Activated T-cell treated with anti-CD3 and anti-CD28 coated beads for 48 hours (primary cell): ENCODE measurements around the gene FRMPD4.
A peak's percentile ranks its signal among the peaks of the same experiment; 100 is the strongest.

Experiments used
- DNase-seq: peaks from one replicate; pipeline ENCODE4 v3.0.0-alpha.2; 2020; ENCODE audit warnings: low read depth

Gene FRMPD4

DNA sequence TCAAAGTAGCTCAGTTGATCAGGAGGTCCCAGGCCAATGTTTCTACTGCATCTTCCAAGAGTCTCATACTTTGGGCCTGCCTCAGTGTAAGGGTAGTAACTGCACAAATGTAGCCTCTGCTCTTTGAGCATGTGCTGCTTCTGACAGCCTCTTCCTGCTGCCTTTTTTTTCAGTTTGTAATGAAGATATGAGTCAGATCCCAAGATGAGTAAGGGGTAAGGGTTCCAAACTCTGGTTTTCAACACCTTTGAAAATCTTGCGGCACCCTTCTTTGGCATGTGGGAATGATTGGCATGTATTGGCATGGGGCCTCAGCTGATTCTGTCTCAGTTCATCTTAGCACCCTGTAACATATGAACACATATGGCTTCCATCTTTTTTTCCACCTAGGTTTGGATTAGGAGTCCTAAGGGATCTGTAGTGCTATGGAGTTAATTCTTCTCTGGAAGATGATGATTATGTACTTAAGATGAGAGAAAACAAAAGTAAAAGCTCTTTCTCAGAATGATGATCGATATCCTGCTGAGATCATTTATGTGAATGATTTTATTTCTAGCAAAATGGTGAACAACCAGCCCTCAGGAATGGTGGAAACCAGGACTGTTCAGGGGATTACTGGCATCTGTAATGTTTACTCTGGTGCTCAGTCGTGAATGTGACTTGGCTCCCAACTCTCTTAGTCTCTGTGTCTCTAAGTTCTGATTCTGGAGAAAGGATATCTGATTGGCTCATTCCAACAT is 534.3 kb downstream of the FRMPD4 start:
- DNase-seq, result no peak

DNA sequence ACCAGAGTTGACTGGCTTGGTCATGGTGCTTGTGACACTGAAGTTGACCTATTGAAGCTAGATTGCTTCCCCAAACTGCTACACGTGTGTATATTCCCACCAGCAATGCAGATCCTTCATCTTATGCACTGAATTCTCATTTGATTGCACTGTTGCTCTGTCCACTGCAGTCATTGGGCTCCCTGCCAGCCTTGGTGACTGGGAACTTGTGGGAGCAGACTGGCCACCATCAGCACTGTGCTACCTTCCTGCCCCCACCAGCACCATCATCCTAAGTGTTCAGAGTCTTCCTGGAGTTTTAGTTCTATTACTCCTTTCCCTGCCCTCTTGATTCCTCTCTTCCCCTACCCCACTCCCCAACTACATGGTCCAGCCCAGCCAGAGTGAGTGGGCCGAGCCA is 535.2 kb downstream of the FRMPD4 start:
- DNase-seq, result no peak

GRCh38 chrX:12679522-12679921 is 541.2 kb downstream of the FRMPD4 start:
- DNase-seq, result no peak

- DNase-seq, result no peak
Measured at GRCh38 chrX:12681047-12681446, 542.8 kb downstream of the FRMPD4 start.

GRCh38 chrX:12685541-12685940 is 547.3 kb downstream of the FRMPD4 start:
- no peak for DNase-seq

GRCh38 chrX:12686331-12686730 is 548.1 kb downstream of the FRMPD4 start:
- DNase-seq, result no peak

GRCh38 chrX:12690646-12691045 is 552.4 kb downstream of the FRMPD4 start:
- no peak for DNase-seq

DNA sequence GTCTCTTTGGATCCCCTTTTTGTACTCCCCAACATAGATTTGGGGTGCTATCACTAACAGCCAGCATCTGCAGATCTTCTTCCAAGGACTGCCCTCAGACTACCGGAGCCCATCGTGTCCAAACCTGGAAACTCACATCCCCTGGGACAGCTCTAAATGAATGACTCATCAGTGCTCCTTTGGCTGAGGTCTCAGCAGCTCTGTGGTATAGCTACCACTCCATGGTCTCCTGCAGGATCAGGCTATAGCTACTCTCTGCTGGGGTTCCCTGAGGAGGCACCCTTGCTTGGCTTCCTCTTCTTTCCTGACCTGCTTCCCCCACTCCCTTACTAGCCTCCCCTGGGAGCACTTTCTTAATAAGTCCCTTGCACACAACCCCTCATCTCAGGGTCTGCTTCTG is 555.5 kb downstream of the FRMPD4 start:
- no peak for DNase-seq

DNA sequence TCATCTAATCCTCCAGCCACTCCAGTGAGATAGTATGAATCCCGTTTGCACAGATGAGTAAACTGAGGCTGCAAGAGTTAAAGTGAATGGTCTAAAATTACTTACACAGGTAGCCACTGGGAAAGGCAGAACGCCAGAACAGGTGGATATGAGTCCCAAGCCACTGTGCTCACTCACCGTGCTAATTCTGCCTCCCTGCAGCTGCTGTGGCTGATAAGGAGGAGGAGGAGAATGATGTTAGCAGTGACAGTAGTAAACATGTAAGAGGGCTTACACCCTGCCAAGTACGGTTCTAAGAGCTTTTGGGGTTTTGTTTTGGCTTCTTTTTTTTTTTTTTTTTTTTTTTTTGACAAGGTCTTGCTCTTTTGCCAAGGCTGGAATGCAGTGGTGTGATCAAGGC is 562.5 kb downstream of the FRMPD4 start:
- DNase-seq, result no peak

DNA sequence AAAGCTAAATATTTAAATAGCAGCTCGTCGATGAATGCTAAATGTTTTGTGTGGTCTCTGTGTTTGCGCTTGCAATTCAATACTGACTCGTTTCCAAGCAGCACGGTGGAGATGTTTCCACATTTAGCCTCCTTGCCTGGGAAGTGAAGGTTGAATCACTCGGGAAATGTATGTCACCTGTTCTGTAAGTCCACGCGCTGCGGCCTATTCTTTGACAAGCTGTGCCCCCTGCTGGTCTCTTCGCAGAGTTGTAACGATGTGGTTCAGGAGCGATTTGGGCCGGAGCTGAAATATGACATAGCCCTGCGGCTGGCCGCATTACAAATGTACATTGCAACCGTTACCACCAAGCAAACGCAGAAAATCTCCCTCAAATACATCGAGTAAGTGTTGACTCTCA is 563.4 kb downstream of the FRMPD4 start:
- peak; percentile 15 for DNase-seq

DNA sequence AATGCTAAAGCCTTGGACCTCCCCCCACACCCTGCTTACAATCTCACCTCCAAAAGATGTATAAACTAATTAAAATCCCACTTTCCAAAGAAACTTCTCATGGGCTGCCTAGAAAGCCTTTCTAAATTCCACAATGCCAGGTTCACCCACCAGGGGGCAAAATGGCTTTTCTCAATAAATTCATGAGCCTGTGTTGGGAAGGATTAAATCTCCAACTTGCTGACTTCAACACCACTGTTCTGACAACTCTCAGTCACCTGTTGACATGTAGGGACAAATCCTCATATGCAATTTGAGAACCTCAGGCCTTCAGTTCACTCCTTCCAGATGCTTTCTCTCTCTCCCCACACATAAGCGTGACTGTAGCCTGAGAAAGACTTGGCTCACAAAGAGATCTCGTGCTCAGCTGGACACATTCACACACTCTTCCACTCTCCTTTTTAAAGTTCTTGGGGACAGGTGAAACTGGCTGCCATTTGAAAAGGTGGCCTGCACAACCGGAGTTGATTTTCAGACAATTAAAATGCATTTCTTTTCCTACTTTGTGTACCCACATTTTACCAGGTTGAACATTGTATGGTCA is 564.3 kb downstream of the FRMPD4 start:
- DNase-seq, result no peak

DNA sequence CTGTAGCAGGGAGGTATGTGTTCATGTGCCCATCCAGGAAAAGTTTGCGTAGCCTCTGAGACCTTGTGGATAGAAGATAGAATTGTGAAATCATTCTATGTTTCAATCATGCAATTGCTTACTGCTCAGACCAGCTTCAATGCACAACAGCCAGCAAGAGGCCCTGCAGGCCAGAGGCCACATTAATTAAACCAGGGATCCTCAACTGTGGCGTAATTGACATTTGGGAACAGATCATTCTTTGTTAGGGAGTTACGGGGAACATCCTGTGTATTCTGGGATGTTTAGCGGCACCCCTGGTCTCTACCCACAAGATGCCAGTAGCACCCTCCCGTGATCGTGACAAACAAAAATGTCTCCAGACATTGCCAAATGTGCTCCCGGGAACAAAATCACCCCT is 566.4 kb downstream of the FRMPD4 start:
- no peak for DNase-seq

GRCh38 chrX:12709047-12709446 is 570.8 kb downstream of the FRMPD4 start:
- DNase-seq, result no peak

DNA sequence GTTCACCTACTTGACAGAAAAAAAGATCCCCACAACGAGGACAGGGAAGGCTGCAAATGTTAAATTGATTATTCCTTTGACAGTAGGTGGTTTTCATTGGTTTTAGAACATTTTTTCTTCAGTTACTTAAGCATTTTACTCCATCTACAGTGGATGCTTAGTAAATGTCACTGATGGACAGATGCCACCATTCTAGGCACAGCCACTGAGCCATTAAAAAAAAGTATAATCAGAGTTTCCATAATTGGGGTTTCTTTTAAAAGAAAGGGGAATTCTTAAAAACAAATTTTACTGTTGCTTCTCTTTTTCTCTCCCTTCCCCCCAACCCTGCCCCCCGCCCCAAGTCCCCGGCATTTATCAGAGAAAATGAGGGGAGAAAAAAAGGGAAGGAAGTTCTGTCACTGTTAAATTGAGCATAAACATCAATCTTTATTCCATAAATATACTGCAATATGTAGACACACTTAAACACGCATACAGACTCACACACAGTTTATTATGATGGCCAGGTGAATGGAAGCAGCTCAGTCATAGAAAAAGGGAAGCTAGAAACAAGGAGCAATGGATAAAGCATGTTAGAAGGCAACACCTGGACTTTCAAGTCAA is 573.3 kb downstream of the FRMPD4 start:
- DNase-seq, result no peak

DNA sequence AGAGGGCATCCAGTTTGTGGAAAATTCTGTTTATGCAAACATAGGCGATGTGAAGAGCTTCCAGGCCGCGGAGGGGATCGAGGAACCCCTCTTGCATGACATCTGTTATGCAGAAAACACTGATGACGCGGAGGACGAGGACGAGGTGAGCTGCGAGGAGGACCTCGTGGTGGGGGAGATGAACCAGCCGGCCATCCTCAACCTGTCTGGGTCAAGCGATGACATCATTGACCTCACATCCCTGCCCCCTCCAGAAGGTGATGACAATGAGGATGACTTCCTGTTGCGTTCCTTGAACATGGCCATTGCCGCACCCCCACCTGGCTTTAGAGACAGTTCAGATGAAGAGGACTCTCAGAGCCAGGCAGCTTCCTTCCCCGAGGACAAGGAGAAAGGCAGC is 578.3 kb downstream of the FRMPD4 start:
- DNase-seq, result no peak

DNA sequence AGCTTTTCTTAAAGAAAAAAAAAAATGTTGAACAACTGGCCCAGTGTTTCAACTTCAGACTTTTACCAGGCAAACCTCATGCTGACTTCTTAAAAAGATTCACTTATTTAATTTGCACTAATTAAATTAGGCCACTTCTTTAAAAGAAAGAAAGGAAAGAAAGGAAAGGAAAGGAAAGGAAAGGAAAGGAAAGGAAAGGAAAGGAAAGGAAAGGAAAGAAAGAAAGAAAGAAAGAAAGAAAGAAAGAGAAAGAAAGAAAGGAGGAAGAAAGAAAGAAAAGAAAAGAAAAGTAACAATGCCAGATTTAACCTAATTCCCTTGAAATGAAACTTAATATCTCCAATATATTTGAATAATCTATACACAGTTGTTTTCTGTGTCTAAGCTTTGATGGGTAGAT is 581.6 kb downstream of the FRMPD4 start:
- DNase-seq, result no peak

GRCh38 chrX:12721042-12721441 is 582.8 kb downstream of the FRMPD4 start:
- DNase-seq, result no peak

GRCh38 chrX:12722314-12722713 is 584.0 kb downstream of the FRMPD4 start:
- DNase-seq, result no peak

DNA sequence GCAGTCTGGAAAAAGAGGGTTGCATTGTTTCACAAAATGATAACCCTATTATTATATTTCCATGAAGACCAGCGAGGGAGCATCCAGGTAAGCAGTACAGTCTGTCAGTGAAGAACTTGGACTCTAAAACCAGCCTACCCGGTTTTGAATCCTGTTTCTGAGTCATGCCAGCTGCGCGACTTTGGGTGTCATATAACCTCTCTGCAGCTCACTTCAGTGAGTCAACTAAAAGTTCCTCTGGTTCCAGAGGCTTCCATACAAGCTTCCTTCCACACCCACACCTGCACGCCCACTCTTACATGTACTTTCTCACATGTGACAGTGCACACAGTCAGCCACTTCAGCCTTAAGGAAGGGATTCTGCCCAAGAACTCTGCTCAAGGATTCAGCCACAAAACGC is 603.1 kb downstream of the FRMPD4 start:
- no peak for DNase-seq

- DNase-seq, result no peak
Measured at GRCh38 chrX:12747433-12747832, 609.2 kb downstream of the FRMPD4 start.

GRCh38 chrX:12751887-12752286 is 613.6 kb downstream of the FRMPD4 start:
- DNase-seq, result no peak

DNA sequence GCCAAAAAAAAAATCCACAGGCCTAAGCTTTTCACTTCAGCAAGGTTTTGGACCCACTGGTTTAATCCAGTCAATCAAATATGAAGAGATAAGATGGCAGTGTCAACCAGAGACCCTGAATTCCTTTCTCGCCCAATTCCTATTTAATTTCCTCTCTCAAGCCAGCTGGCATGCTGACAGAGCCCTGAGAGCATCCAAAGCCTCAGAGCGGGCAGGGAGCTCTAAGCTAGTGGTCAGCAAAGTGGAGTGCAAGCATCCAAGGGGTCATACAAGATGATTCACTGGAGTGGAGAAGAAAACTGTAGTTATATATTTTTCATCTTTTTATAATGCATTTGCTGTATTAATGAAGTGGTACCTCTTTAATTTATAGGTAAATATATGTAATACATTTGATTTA is 615.1 kb downstream of the FRMPD4 start:
- DNase-seq, result no peak

DNA sequence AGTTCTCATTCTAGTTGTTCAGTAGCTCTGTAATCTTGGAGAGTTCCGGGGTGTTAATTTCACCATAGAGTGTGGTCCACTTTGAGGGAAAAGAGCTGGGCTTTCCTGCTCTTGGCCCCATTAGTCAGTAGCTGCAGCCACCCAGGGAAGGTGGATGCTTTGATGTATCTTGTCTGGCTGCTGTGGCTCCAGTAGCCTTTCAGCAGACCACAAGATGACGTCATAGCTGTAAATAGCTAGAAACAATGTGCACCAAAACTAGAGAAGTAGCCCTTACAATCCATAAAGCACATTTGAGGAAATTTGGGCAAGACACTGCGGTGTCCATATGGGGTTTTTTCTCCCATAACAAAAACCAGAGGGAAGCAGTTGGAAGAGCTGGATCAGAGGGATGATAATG is 620.0 kb downstream of the FRMPD4 start:
- DNase-seq, result no peak

DNA sequence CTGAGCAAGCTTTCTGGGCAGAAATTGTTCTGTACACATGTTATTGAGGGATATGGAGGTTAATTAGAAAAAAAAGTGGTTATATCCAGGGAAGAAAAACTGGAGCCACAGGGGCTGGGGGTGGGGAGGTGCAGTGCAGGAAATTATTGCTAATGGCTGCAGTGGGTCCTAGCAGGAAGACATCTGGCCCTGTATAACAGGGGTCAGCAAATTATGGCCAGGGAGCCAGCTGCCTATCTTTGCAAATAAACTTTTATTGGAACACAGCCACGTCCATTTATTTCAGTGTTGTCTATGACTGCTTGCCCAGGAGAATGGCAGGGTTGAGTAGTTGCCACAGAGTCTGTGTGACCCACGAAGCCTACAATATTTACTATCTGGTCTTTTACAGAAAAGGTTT is 629.6 kb downstream of the FRMPD4 start:
- no peak for DNase-seq
